ENCODE results near the gene PCSK9. TPM values are rescaled to one million over a fixed set of nuclear protein-coding genes. Genes with fewer than 3 reads are reported as not detected.

Gene PCSK9
- total and polyA plus RNA-seq, 4 donors = 10.8 to 112 (median 58.5) TPM

- TF ChIP-seq ZBTB33 (IDR thresholded peaks at IDR 0.05) (no peak), TAF1 (conservative IDR thresholded peaks at IDR 0.05) (no peak), RAD21 (IDR thresholded peaks at IDR 0.05) (peak in 1 of 2 donors; percentile 9), HNF4G (IDR thresholded peaks at IDR 0.05) (peak; percentile 66)
These were observed 25.5 kb downstream of the PCSK9 start (continued) for GRCh38 chr1:55064861-55065263.

- TF ChIP-seq FOXA1 (IDR thresholded peaks at IDR 0.05) (no peak), HNF4A (conservative IDR thresholded peaks at IDR 0.05) (no peak), SP1 (IDR thresholded peaks at IDR 0.05) (no peak), ZBTB33 (IDR thresholded peaks at IDR 0.05) (no peak), NR2F2 (IDR thresholded peaks at IDR 0.05) (no peak), RAD21 (IDR thresholded peaks at IDR 0.05) (no peak), EGR1 (IDR thresholded peaks at IDR 0.05; ENCODE audit: low read depth in 2 of 2) (no peak), REST (IDR thresholded peaks at IDR 0.05) (no peak), FOXA2 (IDR thresholded peaks at IDR 0.05) (no peak), CTCF (IDR thresholded peaks at IDR 0.05; ENCODE audit: low read depth, low read length, missing input control) (no peak), MAX (IDR thresholded peaks at IDR 0.05) (no peak), HNF4G (IDR thresholded peaks at IDR 0.05) (no peak), RXRA (IDR thresholded peaks at IDR 0.05) (no peak), TAF1 (conservative IDR thresholded peaks at IDR 0.05) (no peak), YY1 (IDR thresholded peaks at IDR 0.05) (no peak), GABPA (IDR thresholded peaks at IDR 0.05 in 1 of 2, conservative IDR thresholded peaks at IDR 0.05 in 1 of 2) (no peak), JUND (IDR thresholded peaks at IDR 0.05) (no peak)
- Histone ChIP-seq H3K36me3 (ENCODE audit: control insufficient read depth in 4 of 4, insufficient read depth in 3 of 4, low read depth in 1 of 4, low read length in 3 of 4) (peaks cover 7 to 40% (median 21%) of the 10 kb centered on the region in 4 donors), H3K27me3 (ENCODE audit: control insufficient read depth in 4 of 4, insufficient read depth in 4 of 4, low read length in 3 of 4) (no peaks in the 10 kb centered on the region), H3K9me3 (ENCODE audit: control insufficient read depth in 4 of 4, low read length in 3 of 4) (no peaks in the 10 kb centered on the region), H3K4me3 (ENCODE audit: low read depth in 1 of 3, low read length in 3 of 3) (no peak overlapping the region), H3K9ac (ENCODE audit: low read depth in 1 of 2, low read length in 2 of 2) (no peak overlapping the region), H3K27ac (ENCODE audit: low read depth in 1 of 2, low read length in 2 of 2) (no peak overlapping the region), H3K4me1 (ENCODE audit: control insufficient read depth in 4 of 4, insufficient read depth in 4 of 4, low read length in 3 of 4) (peaks cover 18 to 79% (median 44%) of the 10 kb centered on the region in 4 donors)
- no peak for DNase-seq (ENCODE audit: low spot score)
- WGBS = 81% methylated on average over 4 of the region's 4 CpGs
These were observed 26.3 kb downstream of the PCSK9 start for GRCh38 chr1:55065648-55066047.

Data from liver (tissue), 9 donors.